ACHN (cell line): ENCODE results near the gene ATP2B3.

Experiments used
- DNase-seq: peaks from one replicate; pipeline ENCODE4 v3.0.0-alpha.2; 2015
- in situ Hi-C: cut with HindIII; loops from 2 replicates; pipeline ENCODE4 v1.10.0; 2017; ENCODE audit warnings: low sequenced_read_pairs, low pct_ligation_motif_present, low pct_unique_long_range_greater_than_20kb

Gene ATP2B3

GRCh38 chrX:153486171-153486570, 31.3 kb upstream of the ATP2B3 start:
- in situ Hi-C loops = no loop called here
- no peak for DNase-seq

DNA sequence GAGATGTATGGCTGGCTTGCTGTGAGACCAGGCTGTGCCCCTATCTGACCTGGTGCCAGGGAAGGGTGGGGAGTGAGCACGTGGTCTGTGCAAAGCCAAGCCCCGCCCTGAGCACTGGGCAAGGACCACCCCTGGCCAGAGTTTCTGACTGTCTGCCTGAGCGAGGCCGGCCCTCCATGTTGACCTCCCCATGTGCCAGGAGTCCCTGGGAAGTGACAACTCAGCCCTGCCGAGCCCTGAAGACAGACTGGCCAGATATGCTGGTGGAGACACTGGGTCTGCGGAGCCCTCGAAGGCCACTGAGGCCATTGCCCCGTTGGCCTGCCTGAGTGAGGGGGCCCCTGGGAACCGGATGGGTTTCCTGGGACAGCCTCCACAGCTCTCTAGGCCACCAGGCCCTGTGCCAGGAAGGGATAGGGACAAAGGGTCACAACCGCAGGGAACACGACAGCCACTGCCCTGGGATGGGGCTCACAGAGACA, 29.8 kb upstream of the ATP2B3 start:
- DNase-seq = no peak
- in situ Hi-C loops = no loop called here

DNA sequence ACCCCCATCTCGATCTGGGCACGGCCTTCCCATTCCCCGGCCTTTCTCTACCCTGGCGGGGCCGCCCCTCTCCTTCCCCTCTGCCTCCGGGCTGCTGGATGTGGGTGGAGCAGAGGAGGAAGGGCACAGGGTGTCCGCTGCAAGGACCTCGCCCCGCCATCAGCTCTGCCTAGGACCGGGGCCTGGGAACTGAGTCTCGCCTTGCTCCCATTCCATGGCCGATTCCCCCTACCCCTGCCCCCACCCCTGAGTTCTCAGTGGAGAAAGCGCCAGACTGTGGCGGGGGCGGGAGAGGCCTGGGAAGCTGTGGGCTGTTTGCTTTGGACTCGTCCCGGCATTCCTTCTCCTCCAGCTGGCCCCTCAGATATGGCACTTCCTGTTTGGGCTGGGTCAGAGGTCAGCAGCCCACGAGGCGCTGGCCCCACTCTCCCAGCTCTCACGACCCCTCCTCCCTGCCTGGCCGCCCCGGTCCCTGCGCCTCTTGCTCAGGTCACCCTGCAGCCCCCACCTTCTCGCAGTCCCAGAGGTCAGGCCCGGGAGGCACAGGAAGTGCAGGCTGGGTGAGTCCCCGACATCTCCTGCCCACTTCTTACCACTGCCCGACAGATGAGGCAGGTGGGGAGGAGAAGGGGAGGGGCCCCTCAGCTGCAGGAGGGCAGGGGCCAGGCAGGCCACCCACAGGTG, 29.1 kb upstream of the ATP2B3 start:
- in situ Hi-C loops = no loop called here
- no peak for DNase-seq

GRCh38 chrX:153490217-153490930, 27.1 kb upstream of the ATP2B3 start:
- in situ Hi-C loops = no loop called here

GRCh38 chrX:153491351-153491914, 26.0 kb upstream of the ATP2B3 start:
- in situ Hi-C loops = no loop called here
- DNase-seq = no peak

More at GRCh38 chrX:153490217-153490930, 27.1 kb upstream of the ATP2B3 start:
- no peak for DNase-seq

GRCh38 chrX:153491918-153492317, 25.5 kb upstream of the ATP2B3 start:
- in situ Hi-C loops = no loop called here
- DNase-seq = no peak

DNA sequence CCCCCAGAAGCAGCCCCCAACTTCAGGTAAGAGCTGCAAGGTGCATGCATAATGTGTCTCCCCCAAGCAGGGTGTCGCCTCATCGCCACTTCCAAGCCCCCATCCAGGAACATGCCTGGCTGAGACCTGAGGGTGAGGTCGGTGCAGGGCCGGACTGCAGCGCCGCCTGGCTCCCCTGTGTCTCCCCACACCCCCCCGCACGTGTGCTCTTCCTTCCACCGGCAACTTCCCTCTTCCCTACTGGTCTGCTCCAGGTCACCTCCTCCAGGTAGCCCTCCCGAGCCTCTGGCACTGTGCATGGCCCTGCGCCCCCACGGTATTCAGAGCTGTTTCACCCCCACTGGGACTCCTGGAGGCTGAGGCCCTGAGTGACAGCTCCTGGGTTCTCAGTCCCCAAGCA, 24.9 kb upstream of the ATP2B3 start:
- in situ Hi-C loops = no loop called here
- DNase-seq = no peak

- in situ Hi-C loops = no loop called here
- no peak for DNase-seq
Observed at GRCh38 chrX:153493085-153493484, 24.4 kb upstream of the ATP2B3 start.

GRCh38 chrX:153494061-153494460, 23.4 kb upstream of the ATP2B3 start:
- in situ Hi-C loops = no loop called here
- DNase-seq = no peak

GRCh38 chrX:153494541-153495361, 22.7 kb upstream of the ATP2B3 start, which contains the start of gene BGN:
BGN (plus strand) TSS chrX:153494980; CDS start chrX:153504632, 9,652 bp downstream.
- in situ Hi-C loops = no loop called here
- peak; percentile 2 for DNase-seq

DNA sequence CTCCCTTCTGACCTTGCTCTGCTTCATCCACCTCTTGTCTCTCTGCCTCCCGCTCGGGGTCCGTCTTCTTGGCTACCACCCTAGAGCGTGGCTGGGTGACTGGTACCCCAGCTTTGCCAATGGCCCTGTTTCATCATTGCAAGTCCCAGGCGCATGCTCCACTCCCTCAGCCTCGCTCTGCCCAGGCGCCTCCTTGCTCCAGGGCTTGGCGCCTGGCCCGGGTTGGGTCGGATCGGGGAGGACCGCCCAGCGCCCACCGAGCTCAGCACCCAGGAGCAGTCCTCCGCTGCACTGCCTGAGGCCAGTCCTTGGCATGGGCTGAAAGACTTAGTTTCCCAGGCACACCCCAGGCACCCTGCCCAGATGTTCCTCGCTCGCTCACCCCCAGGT, 22.1 kb upstream of the ATP2B3 start:
- in situ Hi-C loops = no loop called here
- no peak for DNase-seq

DNA sequence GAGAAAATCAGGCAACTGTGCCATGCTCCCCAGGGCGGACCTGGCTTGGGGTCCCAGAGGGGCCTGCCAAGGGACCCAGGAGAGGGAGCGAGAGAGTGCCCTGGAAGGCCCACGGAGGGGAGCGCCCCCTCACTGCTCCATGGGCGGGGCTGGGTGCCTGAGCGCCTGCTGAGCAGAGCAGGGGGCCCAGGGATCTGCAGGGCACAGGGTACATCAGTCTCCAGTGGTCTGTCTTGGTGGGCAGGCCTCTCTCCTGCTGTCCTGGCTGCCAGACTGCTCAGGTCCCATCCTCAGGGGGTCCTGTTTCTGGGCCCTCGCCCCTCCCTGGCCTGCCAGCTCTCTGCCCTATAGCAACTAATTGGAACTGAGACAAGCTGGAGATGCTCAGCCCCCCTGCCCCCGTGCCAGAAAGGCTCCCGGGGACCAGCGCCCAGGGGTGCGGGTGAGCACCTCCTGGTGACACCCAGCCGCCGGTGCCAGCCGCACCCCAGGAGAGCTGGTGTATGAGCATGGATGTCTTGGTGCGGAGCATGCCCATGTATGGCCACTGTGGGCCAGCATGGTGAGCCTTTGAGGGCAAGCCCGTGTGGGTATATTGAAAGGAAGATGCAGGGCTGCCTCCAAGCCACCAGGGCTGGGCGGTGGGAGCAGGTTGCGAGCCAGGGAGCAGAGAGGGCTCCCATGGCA, 21.4 kb upstream of the ATP2B3 start:
- no peak for DNase-seq
- in situ Hi-C loops = no loop called here

DNA sequence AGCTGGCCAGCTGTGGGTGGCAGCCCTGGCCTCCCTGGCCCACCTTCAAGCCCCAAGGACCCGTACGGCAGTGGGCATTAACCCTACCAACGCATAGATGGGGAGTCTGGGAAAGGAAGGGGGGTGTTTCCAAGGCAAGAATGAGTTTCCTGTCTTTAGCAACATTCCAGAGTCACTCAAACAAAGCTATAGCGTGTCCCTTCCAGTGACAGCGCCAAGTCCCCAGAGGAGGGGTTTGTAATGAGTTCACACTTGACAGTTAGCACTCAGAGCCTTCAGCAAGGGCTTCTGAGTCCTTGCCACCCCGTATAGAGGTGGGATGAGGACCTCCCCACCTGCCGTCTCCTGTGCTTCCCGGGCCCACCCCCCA, 20.9 kb upstream of the ATP2B3 start:
- DNase-seq = no peak
- in situ Hi-C loops = no loop called here

DNA sequence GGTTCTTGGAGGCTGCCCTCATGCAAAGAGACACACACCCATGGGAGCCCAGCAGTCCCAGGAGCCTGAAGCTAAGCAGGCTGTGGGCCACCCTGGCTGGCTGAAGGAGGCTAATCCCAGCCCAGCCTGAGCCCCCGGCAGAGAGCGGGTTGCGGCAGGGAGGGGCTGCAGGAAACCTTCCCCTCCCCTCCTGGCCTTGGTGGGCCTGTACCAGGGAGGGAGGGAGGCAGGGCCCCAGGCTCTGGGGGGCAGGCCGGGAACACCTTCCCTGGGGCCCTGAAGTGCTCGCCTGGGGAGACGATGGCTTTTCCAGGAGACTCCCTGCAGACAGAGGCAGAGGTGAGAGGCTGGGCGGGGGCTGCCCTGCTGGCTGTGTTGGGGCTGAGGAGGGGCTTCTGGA, 19.0 kb upstream of the ATP2B3 start:
- DNase-seq = no peak
- in situ Hi-C loops = no loop called here

- in situ Hi-C loops = no loop called here
- no peak for DNase-seq
Observed at GRCh38 chrX:153499341-153499740, 18.1 kb upstream of the ATP2B3 start.

- DNase-seq = no peak
- in situ Hi-C loops = no loop called here
Observed at GRCh38 chrX:153499876-153500275, 17.6 kb upstream of the ATP2B3 start.

- DNase-seq = no peak
- in situ Hi-C loops = no loop called here
Observed at GRCh38 chrX:153500676-153501280, 16.7 kb upstream of the ATP2B3 start.

- no peak for DNase-seq
- in situ Hi-C loops = no loop called here
Observed at GRCh38 chrX:153501530-153501929, 15.9 kb upstream of the ATP2B3 start.
